Fibroblast of gingiva (primary cell): ENCODE measurements around the gene SMIM13.

Source experiments
- DNase-seq: peaks from one replicate; pipeline ENCODE4 v3.0.0-alpha.2; 2011; ENCODE audit warnings: low read depth

The SMIM13 gene

DNA sequence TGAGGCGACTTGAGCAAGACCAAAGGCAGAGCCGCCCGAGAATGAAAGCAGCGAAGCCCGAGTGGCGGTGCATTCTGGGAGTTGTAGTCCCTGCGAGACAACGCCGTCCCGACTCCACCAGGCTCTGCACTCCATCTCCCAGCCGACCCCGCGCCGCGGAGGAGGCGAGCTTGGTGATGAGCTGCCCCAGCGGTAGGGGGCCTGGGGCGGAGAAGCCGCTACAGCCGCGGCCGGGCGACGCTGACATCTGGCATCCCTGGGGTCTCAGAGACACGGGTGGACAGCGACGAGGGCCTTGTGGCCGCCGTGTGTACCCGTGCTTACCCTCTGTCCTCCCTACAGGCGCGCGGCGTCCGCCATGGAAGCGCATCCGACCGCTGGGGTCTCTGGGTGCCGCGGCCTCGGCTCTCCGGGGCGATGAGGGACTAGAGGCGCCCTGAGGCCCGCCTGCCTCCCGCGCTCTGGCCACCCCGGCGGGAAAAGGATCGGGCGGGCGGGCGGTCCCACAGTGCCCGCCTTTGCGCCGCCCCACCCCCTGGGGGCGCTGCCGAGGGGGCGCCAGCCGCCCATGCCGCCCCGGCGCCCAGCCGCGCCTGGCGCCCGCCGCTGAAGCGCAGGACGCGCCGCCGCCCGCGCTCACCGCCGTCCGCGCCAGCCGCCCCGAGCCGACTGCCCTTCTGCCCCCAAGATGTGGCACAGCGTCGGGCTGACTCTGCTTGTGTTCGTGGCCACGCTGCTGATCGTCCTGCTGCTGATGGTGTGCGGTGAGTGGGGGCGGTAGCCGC, at the start of gene SMIM13:
Gene SMIM13 (plus strand): TSS at position 209 of the 785 bp plus-strand sequence. CDS start 480 bp downstream, at position 689.
- peak; percentile 98 for DNase-seq

DNA sequence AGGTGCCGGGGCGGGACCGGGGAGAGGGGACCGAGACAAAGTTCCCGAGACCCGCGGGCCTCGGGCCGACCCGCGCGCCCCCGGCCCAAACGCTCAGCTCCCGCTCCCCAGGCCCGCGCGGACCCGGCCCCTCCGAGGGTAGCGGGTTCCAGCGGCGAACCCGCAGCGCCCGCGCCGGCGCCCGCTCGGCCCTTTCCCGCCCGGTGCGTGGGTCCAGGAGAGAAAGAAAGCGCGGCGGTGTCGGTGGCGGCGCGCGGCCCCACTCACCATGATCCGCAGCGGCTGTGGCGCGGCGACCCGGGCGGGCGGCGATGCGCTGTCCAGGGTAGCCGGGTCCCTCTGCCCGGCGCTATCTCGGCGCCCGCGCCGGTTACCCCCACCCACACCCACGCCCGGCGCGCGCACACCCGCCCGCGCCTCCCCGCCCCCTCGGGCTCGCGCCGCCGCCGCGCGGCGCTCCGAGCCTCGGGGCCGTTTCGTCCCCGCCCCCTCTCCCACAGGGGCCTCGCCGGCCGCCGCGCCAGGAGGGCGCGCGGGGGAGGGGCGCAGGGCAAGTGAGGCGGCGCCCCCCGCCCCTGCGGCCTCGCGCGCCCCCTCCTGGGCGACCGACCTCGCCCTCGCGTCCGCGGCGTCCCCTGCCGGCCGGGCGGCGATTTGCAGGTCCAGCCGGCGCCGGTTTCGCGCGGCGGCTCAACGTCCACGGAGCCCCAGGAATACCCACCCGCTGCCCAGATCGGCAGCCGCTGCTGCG, 49.5 kb upstream of the SMIM13 start, which contains the start of gene ELOVL2:
Gene ELOVL2 (minus strand): TSS at position 345 of the 751 bp plus-strand sequence. CDS start 75 bp downstream, at position 270.
- DNase-seq = peak; percentile 36

GRCh38 chr6:11044712-11045167, 48.9 kb upstream of the SMIM13 start:
- DNase-seq = no peak

GRCh38 chr6:11050731-11051130, 42.9 kb upstream of the SMIM13 start:
- peak; percentile 2 for DNase-seq

GRCh38 chr6:11053307-11053706, 40.3 kb upstream of the SMIM13 start:
- DNase-seq = no peak

- no peak for DNase-seq
Measured at GRCh38 chr6:11054722-11055121, 38.9 kb upstream of the SMIM13 start.

DNA sequence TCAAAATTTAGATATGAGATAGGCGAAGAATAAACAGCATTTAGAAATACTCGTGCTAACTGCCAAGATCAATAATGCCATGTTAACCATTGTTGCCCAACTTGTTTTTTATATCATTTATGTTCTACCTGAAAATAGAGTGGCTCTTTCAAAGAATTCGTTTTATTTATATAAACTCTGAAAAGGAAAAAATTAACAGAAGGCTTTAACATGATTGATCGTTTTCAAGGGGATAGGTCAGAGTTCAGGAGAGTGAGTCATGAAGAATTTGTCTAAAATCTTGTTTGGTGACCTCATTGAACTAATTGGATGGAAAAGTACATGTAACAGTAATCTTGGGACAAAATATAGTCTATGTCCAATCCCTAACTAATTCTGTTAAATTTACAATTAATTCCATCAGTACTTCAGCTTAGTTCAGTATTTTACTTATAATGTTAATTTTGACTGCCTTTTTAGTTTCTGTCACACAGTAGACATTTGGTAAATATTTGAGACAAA, 38.5 kb upstream of the SMIM13 start:
- DNase-seq = no peak

GRCh38 chr6:11056871-11057270, 36.8 kb upstream of the SMIM13 start:
- no peak for DNase-seq

GRCh38 chr6:11058406-11058805, 35.2 kb upstream of the SMIM13 start:
- peak; percentile 17 for DNase-seq

GRCh38 chr6:11062083-11062482, 31.6 kb upstream of the SMIM13 start:
- DNase-seq = no peak

GRCh38 chr6:11062715-11063114, 30.9 kb upstream of the SMIM13 start:
- DNase-seq = no peak

DNA sequence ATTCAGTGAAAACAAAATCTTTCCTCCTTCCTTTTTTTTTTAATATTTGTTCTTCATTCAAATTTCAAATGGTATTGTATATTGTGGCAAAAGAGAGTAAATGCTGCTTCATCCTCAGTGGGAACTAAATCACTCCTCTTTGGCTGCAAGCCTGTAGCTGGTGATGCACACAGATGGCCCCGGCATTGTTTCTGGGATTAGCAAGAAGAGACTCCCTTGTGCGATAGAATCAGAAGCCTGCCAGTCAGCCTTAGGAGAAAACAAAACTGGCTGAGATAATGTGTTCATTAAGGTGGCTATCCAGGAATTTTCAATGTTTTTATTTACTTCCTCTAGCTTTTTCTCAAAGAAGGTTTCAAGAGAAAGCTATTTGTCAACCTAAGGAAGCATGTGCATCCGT, 28.8 kb upstream of the SMIM13 start:
- DNase-seq = no peak

- DNase-seq = no peak
Measured at GRCh38 chr6:11065436-11066202, 28.0 kb upstream of the SMIM13 start.

DNA sequence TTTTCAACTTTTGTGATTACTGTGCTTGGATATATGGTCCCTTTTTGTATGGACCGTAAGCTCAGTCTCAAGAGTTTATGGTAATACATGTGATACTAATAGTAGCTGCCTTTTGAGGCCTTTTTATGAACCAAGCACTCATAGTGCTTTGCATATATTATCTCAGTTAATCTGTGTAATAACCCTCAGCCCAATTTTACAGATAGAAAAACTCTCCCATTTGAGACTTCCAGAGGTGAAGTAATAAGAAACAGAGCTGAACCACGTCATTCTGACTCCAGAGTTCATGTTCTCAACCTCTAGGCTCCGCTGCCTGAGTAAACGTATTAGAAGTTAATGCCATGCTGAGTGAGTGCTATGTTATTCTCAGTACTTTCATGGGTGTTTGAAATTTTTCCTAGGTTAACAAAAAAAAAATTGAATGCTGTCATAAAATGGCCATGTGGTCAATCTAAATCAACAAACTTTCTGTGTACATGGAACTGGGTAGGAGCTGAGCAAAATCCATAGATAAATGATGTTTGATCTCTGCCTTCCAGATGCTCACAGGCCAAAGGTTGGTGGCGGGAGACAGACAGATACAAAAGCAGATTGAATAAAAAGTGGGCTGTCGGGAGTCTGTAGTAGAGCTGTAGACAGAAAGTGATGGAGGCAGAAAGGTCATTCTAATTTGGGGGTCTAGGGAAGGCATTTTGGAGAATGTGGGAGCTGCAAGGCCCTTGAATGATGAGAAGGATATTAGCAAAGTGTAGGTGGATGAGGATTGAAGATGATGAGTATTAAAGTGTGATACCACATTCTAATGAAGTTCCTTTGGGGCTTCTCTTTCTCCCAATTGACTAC, 26.9 kb upstream of the SMIM13 start:
- DNase-seq = no peak

- no peak for DNase-seq
Measured at GRCh38 chr6:11067348-11067747, 26.3 kb upstream of the SMIM13 start.

GRCh38 chr6:11069760-11070159, 23.9 kb upstream of the SMIM13 start:
- no peak for DNase-seq

- no peak for DNase-seq
Measured at GRCh38 chr6:11072101-11072500, 21.5 kb upstream of the SMIM13 start.

- DNase-seq = no peak
Measured at GRCh38 chr6:11076540-11076939, 17.1 kb upstream of the SMIM13 start.

DNA sequence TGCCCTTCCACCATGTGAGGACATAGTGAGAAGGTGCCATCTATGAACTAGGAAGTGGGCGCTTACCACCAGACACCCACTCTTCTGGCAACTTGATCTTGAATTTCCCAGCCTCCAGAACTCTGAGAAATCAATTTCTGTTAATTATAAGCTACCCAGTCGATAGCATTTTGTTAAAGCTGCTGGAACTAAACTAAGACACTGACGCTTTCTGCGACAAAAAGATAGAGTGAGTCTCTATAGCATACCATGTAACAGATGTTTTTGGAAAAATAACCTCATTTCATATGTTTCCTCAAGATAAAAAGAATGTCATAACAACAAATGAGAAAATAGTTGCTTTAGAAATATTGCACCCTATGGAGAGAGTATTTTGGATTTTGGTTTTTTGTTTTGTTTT, 15.4 kb upstream of the SMIM13 start:
- no peak for DNase-seq

- no peak for DNase-seq
Measured at GRCh38 chr6:11080296-11080695, 13.3 kb upstream of the SMIM13 start.

GRCh38 chr6:11083491-11083890, 10.1 kb upstream of the SMIM13 start:
- no peak for DNase-seq
